Vagina (tissue), 2 donors: ENCODE measurements around the gene FXN.

Source experiments
- POLR2A ChIP-seq, 2 donors: fragments of 450-650 bp; IDR thresholded peaks; one replicate each; pipeline ENCODE4 v1.6.1; 2017; ENCODE audit warnings: antibody characterized with exemption in 2 of 2, mild to moderate bottlenecking in 2 of 2, moderate library complexity in 2 of 2
- TF ChIP-seq, protein P1 (sequence below), 3 experiments: fragments of 450-650 bp in 2 of 3; fragments of 200-600 bp in 1 of 3; sonication (generic) in 1 of 3; IDR thresholded peaks; one replicate each; pipeline ENCODE4 v1.5.1; 2017 to 2019; ENCODE audit warnings: antibody characterized with exemption in 3 of 3, mild to moderate bottlenecking in 2 of 3, moderate library complexity in 2 of 3

DNA sequence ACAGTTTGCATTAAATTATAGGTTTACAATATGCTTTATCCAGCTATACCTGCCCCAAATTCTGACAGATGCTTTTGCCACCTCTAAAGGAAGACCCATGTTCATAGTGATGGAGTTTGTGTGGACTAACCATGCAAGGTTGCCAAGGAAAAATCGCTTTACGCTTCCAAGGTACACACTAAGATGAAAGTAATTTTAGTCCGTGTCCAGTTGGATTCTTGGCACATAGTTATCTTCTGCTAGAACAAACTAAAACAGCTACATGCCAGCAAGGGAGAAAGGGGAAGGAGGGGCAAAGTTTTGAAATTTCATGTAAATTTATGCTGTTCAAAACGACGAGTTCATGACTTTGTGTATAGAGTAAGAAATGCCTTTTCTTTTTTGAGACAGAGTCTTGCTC is 41.0 kb downstream of the FXN start:
- TF ChIP-seq, protein P1, sequence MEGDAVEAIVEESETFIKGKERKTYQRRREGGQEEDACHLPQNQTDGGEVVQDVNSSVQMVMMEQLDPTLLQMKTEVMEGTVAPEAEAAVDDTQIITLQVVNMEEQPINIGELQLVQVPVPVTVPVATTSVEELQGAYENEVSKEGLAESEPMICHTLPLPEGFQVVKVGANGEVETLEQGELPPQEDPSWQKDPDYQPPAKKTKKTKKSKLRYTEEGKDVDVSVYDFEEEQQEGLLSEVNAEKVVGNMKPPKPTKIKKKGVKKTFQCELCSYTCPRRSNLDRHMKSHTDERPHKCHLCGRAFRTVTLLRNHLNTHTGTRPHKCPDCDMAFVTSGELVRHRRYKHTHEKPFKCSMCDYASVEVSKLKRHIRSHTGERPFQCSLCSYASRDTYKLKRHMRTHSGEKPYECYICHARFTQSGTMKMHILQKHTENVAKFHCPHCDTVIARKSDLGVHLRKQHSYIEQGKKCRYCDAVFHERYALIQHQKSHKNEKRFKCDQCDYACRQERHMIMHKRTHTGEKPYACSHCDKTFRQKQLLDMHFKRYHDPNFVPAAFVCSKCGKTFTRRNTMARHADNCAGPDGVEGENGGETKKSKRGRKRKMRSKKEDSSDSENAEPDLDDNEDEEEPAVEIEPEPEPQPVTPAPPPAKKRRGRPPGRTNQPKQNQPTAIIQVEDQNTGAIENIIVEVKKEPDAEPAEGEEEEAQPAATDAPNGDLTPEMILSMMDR (IDR thresholded peaks at IDR 0.05) = no peak
- TF ChIP-seq POLR2A (IDR thresholded peaks at IDR 0.05) = no peak
